Activated CD4-positive, alpha-beta T cell treated with anti-CD3 and anti-CD28 coated beads, Interleukin-2, amount 10 ng/mL, durations not matched to agents 7 days and 5 days (primary cell): ENCODE results near the gene RAX2. TPM values are rescaled to one million over a fixed set of nuclear protein-coding genes. Genes with fewer than 3 reads are reported as not detected.
A peak's percentile ranks its signal among the peaks of the same experiment; 100 is the strongest.

Experiments
- CTCF ChIA-PET: fragments of 350-600 bp; sonication (Branson Sonifier 250); formaldehyde crosslinking; loops from one replicate; lab custom pipeline; 2021; ENCODE audit warnings: antibody characterized with exemption; lab: Charles Lee
- POLR2A ChIA-PET: fragments of 350-600 bp; sonication (Branson Sonifier 250); formaldehyde crosslinking; loops from one replicate; lab custom pipeline; 2021; ENCODE audit warnings: antibody characterized with exemption; lab: Charles Lee
- DNase-seq: peaks from one replicate; pipeline ENCODE4 v3.0.0-alpha.2; 2020
- H3K27ac Mint-ChIP-seq: one replicate; pipeline ENCODE4 v1.8.0; 2021; ENCODE audit warnings: mild to moderate bottlenecking, moderate library complexity, mixed read lengths
- H3K27me3 Mint-ChIP-seq: one replicate; pipeline ENCODE4 v1.8.0; 2021; ENCODE audit warnings: mixed read lengths
- H3K36me3 Mint-ChIP-seq: one replicate; pipeline ENCODE4 v1.8.0; 2021; ENCODE audit warnings: low read depth, mixed read lengths
- H3K4me1 Mint-ChIP-seq: one replicate; pipeline ENCODE4 v1.8.0; 2021; ENCODE audit warnings: mixed read lengths
- H3K4me3 Mint-ChIP-seq: one replicate; pipeline ENCODE4 v1.8.0; 2021; ENCODE audit warnings: mild to moderate bottlenecking, moderate library complexity, mixed read lengths
- H3K9me3 Mint-ChIP-seq: one replicate; pipeline ENCODE4 v1.8.0; 2021; ENCODE audit warnings: mixed read lengths
- total RNA-seq, 2 experiments: library from RNA; stranded (reverse); gene quantifications; one replicate each; pipeline ENCODE4 v1.2.3, GENCODE V29; 2021

RAX2 gene
- total RNA-seq, 2 experiments from 2014 or later, result not detected

DNA sequence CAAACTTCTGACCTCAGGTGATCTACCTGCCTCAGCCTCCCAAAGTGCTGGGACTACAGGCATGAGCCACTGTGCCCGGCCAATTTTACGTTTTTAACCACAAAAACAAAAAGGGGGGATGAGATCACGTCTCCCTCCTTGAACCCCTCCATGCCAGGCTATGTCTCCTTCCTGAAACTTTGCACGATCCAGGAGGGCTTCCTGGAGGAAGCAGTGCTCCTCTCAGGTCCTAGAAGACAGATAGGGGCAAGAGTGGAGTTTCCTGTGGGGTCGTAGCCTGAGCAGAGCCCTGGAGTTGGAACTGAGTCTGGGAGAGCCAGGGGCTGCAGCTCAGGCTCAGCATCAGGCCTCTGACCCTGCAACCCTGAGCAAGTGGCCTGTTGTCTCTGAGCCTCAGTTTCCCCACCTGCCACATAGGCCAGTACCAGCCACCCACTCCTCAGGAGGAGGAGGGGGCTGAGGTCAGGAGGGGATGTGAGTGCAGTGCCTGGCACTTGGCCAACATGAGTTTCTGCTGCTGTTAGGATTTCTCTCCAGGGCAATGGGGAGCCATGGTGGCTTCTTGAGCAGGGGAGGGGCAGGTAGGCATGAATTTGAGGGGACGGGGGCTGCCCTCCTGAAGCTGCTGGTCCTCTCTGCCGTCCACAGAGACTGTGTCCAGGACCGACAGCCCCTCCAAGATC, 26.5 kb downstream of the RAX2 start:
- no peaks in the 10 kb centered on the region for H3K9me3 Mint-ChIP-seq
- H3K27ac Mint-ChIP-seq, result no peak overlapping the region
- ChIA-PET POLR2A (no interaction called here), CTCF (no interaction called here)
- H3K4me3 Mint-ChIP-seq, result no peak overlapping the region
- no peak for DNase-seq
- H3K36me3 Mint-ChIP-seq, result peaks cover 10% of the 10 kb centered on the region
- H3K4me1 Mint-ChIP-seq, result no peaks in the 10 kb centered on the region
- H3K27me3 Mint-ChIP-seq, result no peaks in the 10 kb centered on the region

DNA sequence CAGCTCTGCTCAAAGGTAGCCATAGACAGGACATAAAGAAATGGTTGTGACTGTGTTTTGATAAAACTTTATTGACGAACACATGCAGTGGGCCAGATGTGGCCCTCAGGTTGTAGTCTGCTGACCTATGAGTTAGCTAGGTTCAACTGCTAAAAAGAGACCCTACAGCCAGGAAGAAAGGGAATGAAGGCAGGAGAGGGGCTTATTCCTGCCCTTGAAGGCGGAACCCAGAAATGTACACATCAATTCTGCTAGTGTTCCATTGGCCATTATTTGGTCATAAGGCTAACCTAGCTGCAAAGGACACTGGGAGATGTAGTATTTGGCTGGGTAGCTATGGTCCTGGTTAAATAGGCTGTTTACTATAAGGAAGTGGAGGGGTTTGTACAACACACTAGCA, 28.5 kb downstream of the RAX2 start:
- no peaks in the 10 kb centered on the region for H3K27me3 Mint-ChIP-seq
- H3K9me3 Mint-ChIP-seq, result no peaks in the 10 kb centered on the region
- no peak for DNase-seq
- H3K4me1 Mint-ChIP-seq, result peaks cover 14% of the 10 kb centered on the region
- no peaks in the 10 kb centered on the region for H3K36me3 Mint-ChIP-seq
- ChIA-PET POLR2A (interaction anchor here (0.6 kb wide), 1 partner anchor 35 kb away, joined by 3 read pairs; no protein-coding TSS in a partner anchor), CTCF (interaction anchor here (1.5 kb wide), 1 partner anchor 314 kb away, joined by 3 read pairs; no protein-coding TSS in a partner anchor)
- H3K4me3 Mint-ChIP-seq, result no peak overlapping the region
- H3K27ac Mint-ChIP-seq, result no peak overlapping the region

DNA sequence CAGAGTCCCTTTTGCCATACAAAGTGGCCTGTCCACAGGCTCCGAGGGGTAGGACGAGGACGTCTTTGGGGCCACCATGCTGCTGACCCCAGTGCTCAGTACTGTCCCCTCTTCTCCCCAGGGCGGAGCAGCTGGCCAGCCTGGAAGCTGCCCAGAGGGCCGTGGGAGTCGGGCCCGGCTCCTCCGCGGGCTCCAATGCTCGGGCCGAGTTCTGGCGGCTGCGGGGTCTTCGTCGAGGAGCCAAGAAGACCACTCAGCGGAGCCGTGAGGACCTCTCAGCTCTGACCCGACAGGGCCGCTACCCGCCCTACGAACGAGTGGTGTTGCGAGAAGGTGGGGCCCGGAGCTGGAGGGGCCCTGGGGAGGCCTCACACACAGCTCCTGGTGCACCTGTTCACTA, 31.6 kb downstream of the RAX2 start:
- DNase-seq, result no peak
- ChIA-PET CTCF (interaction anchor here (0.9 to 1.5 kb wide), 3 partner anchors 22 to 150 kb away, joined by 3 to 4 read pairs (median 3); partner anchors contain the start of gene MRPL54), POLR2A (no interaction called here)
- Mint-ChIP-seq H3K27me3 (no peaks in the 10 kb centered on the region), H3K9me3 (no peaks in the 10 kb centered on the region), H3K27ac (no peak overlapping the region), H3K36me3 (no peaks in the 10 kb centered on the region), H3K4me1 (peaks cover 23% of the 10 kb centered on the region), H3K4me3 (no peak overlapping the region)

DNA sequence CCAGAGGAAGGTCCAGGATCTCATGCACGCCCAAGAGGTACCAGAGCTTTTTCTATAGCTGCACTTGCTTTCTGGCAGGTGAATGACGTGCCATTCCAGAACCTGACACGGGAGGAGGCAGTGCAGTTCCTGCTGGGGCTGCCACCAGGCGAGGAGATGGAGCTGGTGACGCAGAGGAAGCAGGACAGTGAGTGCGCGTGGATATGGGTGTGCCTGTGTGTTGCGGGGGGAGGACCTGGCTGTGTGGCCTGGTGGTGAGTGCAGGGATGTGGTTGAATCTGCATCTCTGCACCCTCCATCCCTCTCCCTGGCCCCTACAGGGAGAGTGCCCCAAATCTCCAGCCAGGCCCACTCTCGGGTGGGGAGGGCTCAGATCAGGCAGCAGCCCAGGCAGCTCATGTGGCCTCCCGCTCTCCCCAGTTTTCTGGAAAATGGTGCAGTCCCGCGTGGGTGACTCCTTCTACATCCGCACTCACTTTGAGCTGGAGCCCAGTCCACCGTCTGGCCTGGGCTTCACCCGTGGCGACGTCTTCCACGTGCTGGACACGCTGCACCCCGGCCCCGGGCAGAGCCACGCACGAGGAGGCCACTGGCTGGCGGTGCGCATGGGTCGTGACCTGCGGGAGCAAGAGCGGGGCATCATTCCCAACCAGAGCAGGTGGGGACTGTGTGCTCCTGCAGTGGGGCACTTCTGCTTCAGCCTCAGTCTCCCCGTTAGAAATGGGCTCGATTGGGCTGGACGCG, 33.4 kb downstream of the RAX2 start:
- H3K27ac Mint-ChIP-seq, result peak overlapping the region; percentile 93

DNA sequence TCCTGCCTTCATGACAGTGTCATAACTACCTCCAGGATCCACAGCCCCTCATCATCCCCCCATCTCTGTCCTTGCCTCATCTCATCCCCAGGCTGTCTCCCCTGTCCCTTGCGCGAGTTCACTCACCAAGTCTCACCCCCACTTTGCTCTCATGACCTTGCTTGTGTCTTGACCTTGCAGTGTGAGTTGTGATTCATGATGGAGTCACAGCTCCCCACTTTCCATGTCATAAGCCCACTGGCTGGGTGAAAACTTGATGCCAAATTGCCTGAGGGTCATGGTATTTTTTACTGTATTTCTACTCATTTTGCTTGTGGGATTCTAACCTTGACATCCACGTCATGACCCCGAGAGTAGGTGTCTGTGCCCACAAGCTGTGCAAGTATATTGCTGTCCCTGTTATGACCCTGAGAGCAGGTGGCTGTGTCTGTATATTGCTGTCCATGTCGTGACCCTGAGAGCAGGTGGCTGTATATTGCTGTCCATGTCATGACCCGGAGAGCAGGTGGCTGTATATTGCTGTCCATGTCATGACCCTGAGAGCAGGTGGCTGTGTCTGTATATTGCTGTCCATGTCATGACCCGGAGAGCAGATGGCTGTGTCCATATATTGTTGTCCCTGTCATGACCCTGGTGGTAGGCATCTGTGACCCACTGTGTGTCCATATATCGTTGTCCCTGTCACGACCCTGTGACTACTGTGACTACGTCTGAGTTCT, 34.4 kb downstream of the RAX2 start:
- Mint-ChIP-seq H3K27ac (peak overlapping the region; percentile 93), H3K27me3 (no peaks in the 10 kb centered on the region), H3K4me1 (peaks cover 23% of the 10 kb centered on the region), H3K36me3 (no peaks in the 10 kb centered on the region), H3K4me3 (no peak overlapping the region), H3K9me3 (no peaks in the 10 kb centered on the region)
- ChIA-PET POLR2A (no interaction called here), CTCF (no interaction called here)
- DNase-seq, result no peak

More for the DNA sequence above, 33.4 kb downstream of the RAX2 start:
- ChIA-PET CTCF (interaction anchor here (0.6 to 1.1 kb wide), 2 partner anchors 25 to 260 kb away, joined by 3 to 4 read pairs; no protein-coding TSS in a partner anchor), POLR2A (no interaction called here)
- Mint-ChIP-seq H3K4me3 (peak overlapping the region; percentile 22), H3K36me3 (no peaks in the 10 kb centered on the region), H3K4me1 (peaks cover 23% of the 10 kb centered on the region), H3K27me3 (no peaks in the 10 kb centered on the region), H3K9me3 (no peaks in the 10 kb centered on the region)
- DNase-seq, result no peak

DNA sequence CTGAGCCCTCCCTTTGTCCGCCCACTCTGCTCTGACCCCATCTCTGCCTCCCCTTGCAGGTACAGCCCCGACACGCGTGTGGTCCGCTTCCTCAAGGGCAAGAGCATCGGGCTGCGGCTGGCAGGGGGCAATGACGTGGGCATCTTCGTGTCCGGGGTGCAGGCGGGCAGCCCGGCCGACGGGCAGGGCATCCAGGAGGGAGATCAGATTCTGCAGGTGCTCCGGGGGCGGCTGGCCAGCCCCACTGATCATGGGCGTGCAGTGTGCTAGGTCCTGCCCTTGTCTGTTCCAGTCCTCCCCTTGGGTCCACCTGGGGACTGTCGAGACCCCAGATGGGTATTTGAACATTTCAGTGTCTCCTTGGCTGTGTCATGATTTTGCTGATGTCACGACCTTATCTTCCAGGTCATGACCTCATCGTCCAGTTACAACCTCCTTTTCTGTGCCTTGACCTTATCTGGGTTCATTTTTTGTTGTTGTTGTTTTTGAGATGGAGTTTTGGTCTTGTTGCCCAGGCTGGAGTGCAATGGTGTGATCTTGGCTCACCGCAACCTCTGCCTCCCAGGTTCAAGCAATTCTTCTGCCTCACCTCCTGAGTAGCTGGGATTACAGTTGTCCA, 35.8 kb downstream of the RAX2 start:
- H3K4me1 Mint-ChIP-seq, result peaks cover 23% of the 10 kb centered on the region
- H3K4me3 Mint-ChIP-seq, result no peak overlapping the region
- no peak overlapping the region for H3K27ac Mint-ChIP-seq
- H3K27me3 Mint-ChIP-seq, result no peaks in the 10 kb centered on the region
- H3K36me3 Mint-ChIP-seq, result no peaks in the 10 kb centered on the region
- no peak for DNase-seq
- ChIA-PET POLR2A (no interaction called here), CTCF (no interaction called here)
- H3K9me3 Mint-ChIP-seq, result no peaks in the 10 kb centered on the region

DNA sequence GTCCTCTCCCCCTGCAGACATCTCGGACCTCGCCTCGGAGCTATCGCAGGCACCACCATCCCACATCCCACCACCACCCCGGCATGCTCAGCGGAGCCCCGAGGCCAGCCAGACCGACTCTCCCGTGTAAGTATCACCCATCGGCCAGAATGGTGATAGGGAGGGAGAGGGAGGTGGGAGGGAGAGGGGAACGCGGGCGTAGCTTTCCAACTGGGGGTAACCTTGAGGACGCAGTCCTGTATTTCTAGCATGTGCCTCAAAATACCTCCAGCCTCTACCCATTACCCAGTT, 37.8 kb downstream of the RAX2 start:
- Mint-ChIP-seq H3K27ac (no peak overlapping the region), H3K9me3 (no peaks in the 10 kb centered on the region), H3K27me3 (no peaks in the 10 kb centered on the region), H3K4me3 (no peak overlapping the region), H3K36me3 (no peaks in the 10 kb centered on the region), H3K4me1 (peaks cover 17% of the 10 kb centered on the region)
- no peak for DNase-seq
- CTCF ChIA-PET, result no interaction called here
- POLR2A ChIA-PET, result no interaction called here

DNA sequence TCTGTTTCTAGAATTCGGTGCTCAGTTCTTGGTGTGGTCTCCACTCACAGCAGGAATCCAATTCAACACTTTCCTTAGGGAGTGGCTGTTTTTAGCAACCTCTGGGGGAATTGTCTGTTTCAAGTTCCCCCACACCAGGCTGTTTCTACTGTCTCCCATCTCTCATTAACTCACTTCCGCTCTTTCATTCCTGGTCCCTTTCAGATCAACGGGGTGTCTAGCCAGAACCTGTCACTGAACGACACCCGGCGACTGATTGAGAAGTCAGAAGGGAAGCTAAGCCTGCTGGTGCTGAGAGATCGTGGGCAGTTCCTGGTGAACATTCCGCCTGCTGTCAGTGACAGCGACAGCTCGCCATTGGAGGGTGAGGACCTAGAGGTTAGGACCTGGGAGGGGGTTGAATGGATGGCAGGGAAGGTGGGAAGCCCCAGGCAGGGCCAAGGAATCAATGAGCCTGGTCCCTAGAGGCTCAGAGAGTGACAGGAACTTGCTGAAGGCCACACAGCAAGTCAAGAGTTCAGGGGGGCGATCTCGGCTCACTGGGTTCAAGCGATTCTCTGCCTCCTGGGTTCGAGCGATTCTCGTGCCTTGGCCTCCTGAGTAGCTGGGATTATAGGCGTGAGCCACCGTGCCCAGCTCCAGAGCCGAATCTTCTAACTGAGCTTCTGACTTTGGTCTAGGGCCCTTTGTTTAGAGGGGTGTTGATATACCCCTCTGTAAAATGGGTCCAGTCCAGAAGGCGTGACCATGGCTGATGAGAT, 38.3 kb downstream of the RAX2 start:
- Mint-ChIP-seq H3K27ac (no peak overlapping the region), H3K36me3 (no peaks in the 10 kb centered on the region), H3K9me3 (no peaks in the 10 kb centered on the region), H3K27me3 (no peaks in the 10 kb centered on the region), H3K4me1 (peaks cover 12% of the 10 kb centered on the region), H3K4me3 (no peak overlapping the region)
- CTCF ChIA-PET, result no interaction called here
- DNase-seq, result no peak
- POLR2A ChIA-PET, result no interaction called here

DNA sequence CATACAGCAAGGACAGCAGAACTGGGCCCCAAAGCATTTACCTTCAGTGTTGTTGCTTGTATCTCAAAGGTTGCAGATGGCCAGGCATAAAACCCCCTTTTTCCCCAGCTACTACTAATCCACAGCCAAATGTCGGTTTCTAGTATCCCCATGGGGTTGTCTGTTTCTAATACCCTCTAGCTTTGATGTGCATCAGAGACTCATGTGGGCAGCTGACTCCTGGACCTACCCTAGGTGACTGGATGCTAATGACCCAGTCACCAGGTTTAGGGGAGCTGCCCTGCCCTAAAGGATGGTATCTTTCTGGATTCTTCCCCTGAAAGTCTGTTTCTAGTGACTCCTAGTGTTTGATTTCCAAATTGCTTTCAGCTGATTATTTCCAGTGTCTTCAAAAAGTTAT, 39.9 kb downstream of the RAX2 start:
- no peaks in the 10 kb centered on the region for H3K36me3 Mint-ChIP-seq
- H3K4me1 Mint-ChIP-seq, result no peaks in the 10 kb centered on the region
- H3K9me3 Mint-ChIP-seq, result no peaks in the 10 kb centered on the region
- H3K4me3 Mint-ChIP-seq, result no peak overlapping the region
- ChIA-PET POLR2A (no interaction called here), CTCF (interaction anchor here (0.7 kb wide), 1 partner anchor 28 kb away, joined by 3 read pairs; no protein-coding TSS in a partner anchor)
- H3K27me3 Mint-ChIP-seq, result no peaks in the 10 kb centered on the region
- H3K27ac Mint-ChIP-seq, result no peak overlapping the region
- no peak for DNase-seq

DNA sequence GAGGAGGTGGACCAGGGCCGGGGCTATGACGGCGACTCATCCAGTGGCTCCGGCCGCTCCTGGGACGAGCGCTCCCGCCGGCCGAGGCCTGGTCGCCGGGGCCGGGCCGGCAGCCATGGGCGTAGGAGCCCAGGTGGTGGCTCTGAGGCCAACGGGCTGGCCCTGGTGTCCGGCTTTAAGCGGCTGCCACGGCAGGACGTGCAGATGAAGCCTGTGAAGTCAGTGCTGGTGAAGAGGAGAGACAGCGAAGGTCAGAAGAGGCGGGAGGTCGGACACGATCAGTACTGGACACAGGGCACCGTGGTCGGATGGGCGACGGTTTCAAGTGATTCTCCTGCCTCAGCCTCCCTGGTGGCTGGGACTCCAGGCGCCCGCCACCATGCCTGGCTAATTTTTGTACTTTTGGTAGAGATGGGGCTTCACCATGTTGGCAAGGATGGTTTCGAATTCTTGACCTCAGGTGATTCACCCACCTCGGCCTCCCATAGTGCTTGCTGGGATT, 41.5 kb downstream of the RAX2 start:
- Mint-ChIP-seq H3K27ac (no peak overlapping the region), H3K4me3 (no peak overlapping the region), H3K36me3 (no peaks in the 10 kb centered on the region), H3K9me3 (no peaks in the 10 kb centered on the region), H3K27me3 (no peaks in the 10 kb centered on the region), H3K4me1 (no peaks in the 10 kb centered on the region)
- no peak for DNase-seq
- ChIA-PET CTCF (no interaction called here), POLR2A (no interaction called here)

DNA sequence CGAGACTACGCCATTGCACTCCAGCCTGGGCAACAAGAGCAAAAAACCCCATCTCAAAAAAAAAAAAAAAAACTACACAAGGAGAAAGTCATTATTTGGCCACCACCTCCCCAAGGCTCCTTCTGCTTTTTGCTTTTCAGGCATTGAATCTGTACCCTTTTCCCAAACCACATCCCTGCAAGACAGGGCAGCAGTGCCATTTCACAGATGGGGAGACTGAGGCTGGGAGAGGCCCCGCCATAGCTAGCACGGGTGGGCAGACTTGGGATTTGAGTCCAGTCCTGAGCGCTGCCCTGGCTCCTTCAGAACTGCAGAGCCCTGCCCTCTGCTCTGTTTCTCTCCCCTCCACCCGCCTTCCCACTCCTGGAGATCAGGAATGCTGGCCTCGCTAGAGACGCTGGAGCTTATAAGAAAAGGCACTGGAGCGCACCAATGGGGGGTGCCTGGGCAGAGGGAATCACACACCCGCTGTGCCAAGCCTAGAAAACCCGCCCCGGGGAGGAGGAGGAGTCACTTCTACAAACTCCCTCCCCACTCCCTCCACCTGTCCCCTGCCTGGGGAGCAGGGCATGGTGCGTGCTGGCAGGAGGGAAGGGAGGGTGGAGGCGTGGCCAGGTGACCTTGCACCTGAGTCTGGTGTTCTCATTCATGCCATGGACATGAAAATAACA, 46.3 kb downstream of the RAX2 start:
- CTCF ChIA-PET, result no interaction called here
- DNase-seq, result no peak
- Mint-ChIP-seq H3K27ac (no peak overlapping the region), H3K27me3 (peaks cover 20% of the 10 kb centered on the region), H3K9me3 (no peaks in the 10 kb centered on the region), H3K4me1 (peaks cover 10% of the 10 kb centered on the region), H3K4me3 (no peak overlapping the region), H3K36me3 (no peaks in the 10 kb centered on the region)
- POLR2A ChIA-PET, result no interaction called here

DNA sequence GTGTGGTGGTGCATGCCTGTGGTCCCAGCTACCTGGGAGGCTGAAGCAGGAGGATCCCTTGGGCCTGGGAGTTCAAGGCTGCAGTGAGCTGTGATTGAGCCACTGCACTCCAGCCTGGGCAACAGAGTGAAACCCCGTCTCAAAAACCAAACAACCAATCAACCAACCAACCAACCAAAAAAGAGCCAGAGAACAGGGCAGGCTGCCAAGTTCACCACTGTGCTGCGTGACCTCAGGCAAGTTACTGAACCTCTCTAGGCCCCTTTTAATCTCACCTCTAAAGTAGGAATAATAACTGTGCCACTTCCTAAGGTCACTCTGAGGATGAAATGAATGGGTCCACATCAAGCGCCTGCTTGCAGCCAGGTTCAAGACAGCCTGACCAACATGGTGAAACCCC, 46.9 kb downstream of the RAX2 start:
- POLR2A ChIA-PET, result no interaction called here
- DNase-seq, result no peak
- H3K4me3 Mint-ChIP-seq, result no peak overlapping the region
- H3K36me3 Mint-ChIP-seq, result no peaks in the 10 kb centered on the region
- no peaks in the 10 kb centered on the region for H3K9me3 Mint-ChIP-seq
- CTCF ChIA-PET, result interaction anchor here (0.6 to 1.7 kb wide), 2 partner anchors 58 to 754 kb away, joined by 3 to 6 read pairs; no protein-coding TSS in a partner anchor
- peaks cover 10% of the 10 kb centered on the region for H3K4me1 Mint-ChIP-seq
- H3K27me3 Mint-ChIP-seq, result peaks cover 25% of the 10 kb centered on the region
- no peak overlapping the region for H3K27ac Mint-ChIP-seq
